HepG2 (cell line): ENCODE results near the gene SHISAL1. TPM values are rescaled to one million over a fixed set of nuclear protein-coding genes. Genes with fewer than 3 reads are reported as not detected.

Experiments used
- ATAC-seq: fragments of 200-7000 bp; cut with Tn5 transposase; 3 replicates; pipeline ENCODE4 v1.9.1; 2020; ENCODE audit warnings: mild to moderate bottlenecking, moderate library complexity
- BruUV-seq: library from RNA; stranded (reverse); fragments of 400-500 nt; replicated peaks from 2 replicates; lab custom pipeline; 2021; lab: Mats Ljungman, UMichigan
- CTCF ChIA-PET: fragments of 300-600 bp; formaldehyde crosslinking; extraction: SDS; loops from one replicate; lab custom pipeline; 2021; ENCODE audit warnings: low total read pairs, inconsistent platforms, low intra/inter-chr PET ratio; lab: Yijun Ruan, JAX
- POLR2A ChIA-PET: fragments of 350-600 bp; sonication (Branson Sonifier 250); formaldehyde crosslinking; loops from one replicate; lab custom pipeline; 2020; ENCODE audit warnings: antibody characterized with exemption, inconsistent platforms; lab: Yijun Ruan, JAX
- DNase-seq: peaks from one replicate; pipeline ENCODE4 v3.0.0-alpha.2; 2015; ENCODE audit warnings: low spot score
- FAIRE-seq: peaks from 3 replicates; lab custom pipeline; 2011; peaks lifted over from hg19 to GRCh38; lab: Jason Lieb, UNC
- H2AFZ ChIP-seq: one replicate; pipeline ENCODE4 v1.6.1; 2011; ENCODE audit warnings: low read length, inconsistent platforms
- H3K27ac ChIP-seq: fragments of 300-600 bp; 3 replicates; pipeline ENCODE4 v1.8.0; 2011; ENCODE audit warnings: mixed run types, mild to moderate bottlenecking, mixed read lengths, low read length, inconsistent platforms; ENCODE audit not compliant: insufficient read depth; ENCODE audit errors: extremely low read length
- H3K27me3 ChIP-seq, 2 experiments: fragments of 200-600 bp in 1 of 2; 2 replicates in 1 of 2; 3 replicates in 1 of 2; pipeline versions ENCODE4 v1.6.0 to v1.8.0; 2011; ENCODE audit warnings: low read length in 2 of 2, mild to moderate bottlenecking in 2 of 2, moderate library complexity in 2 of 2, inconsistent platforms in 1 of 2; ENCODE audit not compliant: insufficient read depth in 2 of 2, control insufficient read depth in 1 of 2
- H3K36me3 ChIP-seq, 2 experiments: fragments of 200-600 bp in 1 of 2; replicated peaks in 1 of 2; 2 replicates in 1 of 2; 3 replicates in 1 of 2; pipeline versions ENCODE4 v1.5.1 to v1.8.0; 2011; ENCODE audit warnings: low read length in 2 of 2, inconsistent platforms in 1 of 2; ENCODE audit not compliant: insufficient read depth in 2 of 2, control insufficient read depth in 1 of 2
- H3K4me1 ChIP-seq: 2 replicates; pipeline ENCODE4 v1.5.1; 2012; ENCODE audit warnings: low read length, inconsistent platforms; ENCODE audit not compliant: insufficient read depth
- H3K4me2 ChIP-seq: 2 replicates; pipeline ENCODE4 v1.6.0; 2011; ENCODE audit warnings: low read depth, low read length, inconsistent platforms
- H3K4me3 ChIP-seq, 3 experiments: fragments of 200-600 bp in 1 of 3; sonication (generic), shearing (Covaris generic) in 1 of 3; replicated peaks in 1 of 3; 2 replicates each; pipeline ENCODE4 v1.5.1; 2011 to 2016; ENCODE audit warnings: low read length in 3 of 3, inconsistent platforms in 2 of 3, low read depth in 2 of 3, mild to moderate bottlenecking in 2 of 3, control low read depth in 1 of 3, mixed read lengths in 1 of 3; ENCODE audit not compliant: insufficient read depth in 1 of 3
- H3K79me2 ChIP-seq: one replicate; pipeline ENCODE4 v1.6.1; 2011; ENCODE audit warnings: low read length, inconsistent platforms; ENCODE audit not compliant: insufficient read depth
- H3K9ac ChIP-seq: 2 replicates; pipeline ENCODE4 v1.6.0; 2011; ENCODE audit warnings: mild to moderate bottlenecking, low read depth, low read length, inconsistent platforms; ENCODE audit not compliant: insufficient read depth
- H3K9me3 ChIP-seq: 2 replicates; pipeline ENCODE4 v1.5.1; 2012; ENCODE audit warnings: mild to moderate bottlenecking, low read length
- H4K20me1 ChIP-seq: 2 replicates; pipeline ENCODE4 v1.6.0; 2011; ENCODE audit warnings: inconsistent platforms, mild to moderate bottlenecking, low read length, moderate library complexity; ENCODE audit not compliant: insufficient read depth
- AHR ChIP-seq: IDR thresholded peaks from 2 replicates; pipeline ENCODE4 v1.6.1; 2018; ENCODE audit warnings: missing genetic modification reagents, missing compliant biosample characterization
- ATF7 ChIP-seq, 2 experiments: fragments of 450-650 bp in 1 of 2; sonication (generic) in 1 of 2; formaldehyde crosslinking in 1 of 2; IDR thresholded peaks; 2 replicates each; pipeline versions ENCODE4 v1.4.0 to v1.6.1; 2016 to 2020; ENCODE audit warnings: antibody characterized with exemption in 1 of 2, mild to moderate bottlenecking in 1 of 2, missing genetic modification reagents in 1 of 2
- CAMTA2 ChIP-seq: sonication (generic); formaldehyde crosslinking; IDR thresholded peaks from 2 replicates; pipeline ENCODE4 v1.4.0; 2020; ENCODE audit warnings: mild to moderate bottlenecking, missing genetic modification reagents, borderline replicate concordance
- CCDC6 ChIP-seq: sonication (generic); formaldehyde crosslinking; IDR thresholded peaks from 2 replicates; pipeline ENCODE4 v1.8.1; 2022; ENCODE audit warnings: mild to moderate bottlenecking, missing genetic modification reagents, moderate library complexity
- CHD2 ChIP-seq: IDR thresholded peaks from 2 replicates; pipeline ENCODE4 v1.6.1; 2011; ENCODE audit warnings: low read depth, low read length, improper control_type of control experiment
- CREB1 ChIP-seq, 2 experiments: fragments of 450-650 bp in 1 of 2; IDR thresholded peaks; 2 replicates each; pipeline ENCODE4 v1.6.1; 2016 to 2017; ENCODE audit warnings: control low read depth in 1 of 2, mild to moderate bottlenecking in 1 of 2, missing compliant biosample characterization in 1 of 2, missing genetic modification characterization in 1 of 2
- MED13 ChIP-seq: sonication (generic); formaldehyde crosslinking; IDR thresholded peaks from 2 replicates; pipeline ENCODE4 v1.5.0; 2020; ENCODE audit warnings: missing genetic modification reagents
- MLLT10 ChIP-seq: sonication (generic); formaldehyde crosslinking; IDR thresholded peaks from 2 replicates; pipeline ENCODE4 v1.4.0; 2020; ENCODE audit warnings: missing genetic modification reagents
- MTA3 ChIP-seq: sonication (generic); formaldehyde crosslinking; IDR thresholded peaks from 2 replicates; pipeline ENCODE4 v1.4.0; 2020; ENCODE audit warnings: missing genetic modification reagents
- RNF219 ChIP-seq: sonication (generic); formaldehyde crosslinking; IDR thresholded peaks from 2 replicates; pipeline ENCODE4 v1.5.0; 2020; ENCODE audit warnings: mild to moderate bottlenecking, missing genetic modification reagents
- SALL2 ChIP-seq: sonication (generic); formaldehyde crosslinking; IDR thresholded peaks from 2 replicates; pipeline ENCODE4 v1.8.1; 2023; ENCODE audit warnings: mild to moderate bottlenecking, missing genetic modification reagents, inconsistent platforms
- STAT5B ChIP-seq: sonication (generic); formaldehyde crosslinking; IDR thresholded peaks from 2 replicates; pipeline ENCODE4 v1.4.0; 2020; ENCODE audit warnings: missing genetic modification reagents
- ZNF282 ChIP-seq: fragments of 450-650 bp; IDR thresholded peaks from 2 replicates; pipeline ENCODE4 v1.6.1; 2018; ENCODE audit not compliant: partially characterized antibody
- ZNF446 ChIP-seq: sonication (generic); formaldehyde crosslinking; IDR thresholded peaks from 2 replicates; pipeline ENCODE4 v1.5.0; 2020; ENCODE audit warnings: mild to moderate bottlenecking, missing genetic modification reagents
- ZNF75D ChIP-seq: sonication (generic); formaldehyde crosslinking; IDR thresholded peaks from 2 replicates; pipeline ENCODE4 v1.8.1; 2023; ENCODE audit warnings: missing genetic modification reagents, mild to moderate bottlenecking, borderline replicate concordance
- ZNF773 ChIP-seq: sonication (generic); formaldehyde crosslinking; IDR thresholded peaks from 2 replicates; pipeline ENCODE4 v1.4.0; 2020; ENCODE audit warnings: missing genetic modification reagents, borderline replicate concordance
- ZSCAN20 ChIP-seq: sonication (generic); formaldehyde crosslinking; IDR thresholded peaks from 2 replicates; pipeline ENCODE4 v1.4.0; 2020; ENCODE audit warnings: missing genetic modification reagents, mild to moderate bottlenecking, borderline replicate concordance
- WGBS: methylation state at CpG from one replicate; pipeline ENCODE4 v1.1.6; 2017; ENCODE audit warnings: low lambda C conversion rate; 5-methylcytosine and 5-hydroxymethylcytosine counted together
- in situ Hi-C: cut with HindIII; loops from 2 replicates; pipeline ENCODE4 v1.10.0; 2017; ENCODE audit warnings: low pct_unique_long_range_greater_than_20kb; ENCODE audit not compliant: extremely low pct_ligation_motif_present
- intact Hi-C: fragments of 100-400 bp; cut with micrococcal nuclease; formaldehyde crosslinking; loops from one replicate; pipeline ENCODE4 v1.10.0; 2022; ENCODE audit not compliant: unreplicated experiment
- polyA plus RNA-seq, 8 experiments: library from polyadenylated mRNA; depleted of rRNA in 3 of 8; stranded (reverse) in 7 of 8; unstranded in 1 of 8; fragments of >200 nt; fragmentation: Illumina TruSeq in 4 of 8; extraction: Trizol in 4 of 8; gene quantifications; 2 replicates each; pipeline versions ENCODE4 v1.2.1 to v1.2.3, GENCODE V29; 2011 to 2016; ENCODE audit warnings: low read depth in 4 of 8, missing spikeins in 1 of 8, mixed read lengths in 1 of 8; ENCODE audit not compliant: insufficient read depth in 1 of 8
- total RNA-seq, 5 experiments: library from RNA; depleted of rRNA; stranded (reverse); fragments of >200 nt; fragmentation: Illumina TruSeq; extraction: Trizol; gene quantifications; 2 replicates each; pipeline ENCODE4 v1.2.3, GENCODE V29; 2016; ENCODE audit warnings: low read depth in 1 of 5
- TF ChIP-seq, protein P1 (sequence below): sonication (generic); formaldehyde crosslinking; IDR thresholded peaks from 2 replicates; pipeline ENCODE4 v1.5.0; 2020; ENCODE audit warnings: mild to moderate bottlenecking, missing genetic modification reagents

SHISAL1 gene
- total and polyA plus RNA-seq, 2 of the 13 experiments (the other 11 are each of a cell fraction or from before 2014, with no cell fraction given): not detected

DNA sequence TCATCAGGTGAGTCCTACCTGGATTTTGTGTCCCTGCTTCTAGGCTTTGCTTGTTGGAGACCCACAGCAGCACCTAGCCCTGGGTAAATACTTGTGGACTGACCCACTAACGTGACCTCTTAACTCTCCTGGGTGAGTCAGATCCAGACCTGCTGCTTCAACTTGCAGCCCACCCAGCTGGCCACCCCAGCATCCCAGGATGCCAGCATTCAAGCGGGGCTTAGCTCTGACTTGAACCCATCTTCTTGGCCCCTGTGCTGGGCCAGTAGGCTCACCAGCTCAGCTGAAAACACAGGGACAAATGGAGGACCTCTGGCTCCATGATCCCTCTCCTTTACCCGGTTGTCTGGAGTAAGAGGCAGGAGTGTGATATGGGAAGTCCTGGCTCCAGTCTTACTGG lies 98.6 kb downstream of the SHISAL1 start (continued):
- TF ChIP-seq RNF219: no peak
- no peak for TF ChIP-seq MLLT10 (CRISPR knock-in tag)
- TF ChIP-seq ZNF446 (CRISPR knock-in tag): no peak
- no peak for TF ChIP-seq ZNF75D (CRISPR knock-in tag)
- TF ChIP-seq STAT5B (CRISPR knock-in tag): no peak
- no peak for TF ChIP-seq SALL2 (CRISPR knock-in tag)

DNA sequence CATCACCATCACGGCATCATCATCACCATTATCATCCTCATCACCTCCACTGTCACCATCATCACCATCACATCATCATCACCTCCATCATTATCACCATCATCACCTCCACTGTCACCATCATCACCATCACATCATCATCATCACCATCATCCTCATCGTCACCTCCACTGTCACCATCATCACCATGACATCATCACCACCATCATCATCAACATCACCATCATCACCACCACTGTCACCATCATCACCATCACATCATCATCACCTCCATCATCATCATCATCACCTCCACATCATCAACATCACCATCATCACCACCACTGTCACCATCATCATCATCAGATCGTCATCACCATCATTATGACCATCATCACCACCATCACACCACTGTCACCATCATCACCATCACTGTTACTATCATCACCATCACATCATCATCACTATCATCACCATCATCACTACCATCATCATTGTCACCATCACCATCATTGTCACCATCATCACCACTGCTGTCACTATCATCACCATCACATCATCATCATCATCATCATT lies 99.2 kb downstream of the SHISAL1 start:
- no peak for ATAC-seq
- in situ Hi-C loops: no loop called here
- H3K79me2 ChIP-seq: no peaks in the 10 kb centered on the region
- no peak for DNase-seq
- CTCF ChIA-PET: no interaction called here
- no peak overlapping the region for H3K27ac ChIP-seq
- POLR2A ChIA-PET: no interaction called here
- no peaks in the 10 kb centered on the region for H4K20me1 ChIP-seq
- intact Hi-C loops: no loop called here
- no TSS peak for BruUV-seq
- no peaks in the 10 kb centered on the region for H3K9me3 ChIP-seq
- no peak overlapping the region for H3K4me2 ChIP-seq
- no peak overlapping the region for H3K4me3 ChIP-seq
- no peak overlapping the region for H3K9ac ChIP-seq
- no peak for FAIRE-seq
- H3K27me3 ChIP-seq: no peaks in the 10 kb centered on the region; a peak in 1 of 5 replicates
- no peaks in the 10 kb centered on the region for H3K4me1 ChIP-seq
- H3K36me3 ChIP-seq: no peaks in the 10 kb centered on the region
- no peak overlapping the region for H2AFZ ChIP-seq
- WGBS: 1% methylated on average over 3 of the region's 3 CpGs
- TF ChIP-seq MED13 (no peak), MTA3 (CRISPR knock-in tag) (no peak), CREB1 (IDR thresholded peaks at IDR 0.05) (peak; percentile 99), CREB1 (CRISPR knock-in tag; IDR thresholded peaks at IDR 0.05) (no peak), ZSCAN20 (CRISPR knock-in tag) (no peak), CHD2 (no peak), SALL2 (CRISPR knock-in tag) (no peak), ZNF282 (peak; percentile 38), ZNF773 (no peak), CCDC6 (CRISPR knock-in tag) (no peak), AHR (no peak), ATF7 (IDR thresholded peaks at IDR 0.05) (peak; percentile 99), ATF7 (CRISPR knock-in tag; IDR thresholded peaks at IDR 0.05) (no peak), CAMTA2 (CRISPR knock-in tag) (no peak)
- TF ChIP-seq, protein P1, sequence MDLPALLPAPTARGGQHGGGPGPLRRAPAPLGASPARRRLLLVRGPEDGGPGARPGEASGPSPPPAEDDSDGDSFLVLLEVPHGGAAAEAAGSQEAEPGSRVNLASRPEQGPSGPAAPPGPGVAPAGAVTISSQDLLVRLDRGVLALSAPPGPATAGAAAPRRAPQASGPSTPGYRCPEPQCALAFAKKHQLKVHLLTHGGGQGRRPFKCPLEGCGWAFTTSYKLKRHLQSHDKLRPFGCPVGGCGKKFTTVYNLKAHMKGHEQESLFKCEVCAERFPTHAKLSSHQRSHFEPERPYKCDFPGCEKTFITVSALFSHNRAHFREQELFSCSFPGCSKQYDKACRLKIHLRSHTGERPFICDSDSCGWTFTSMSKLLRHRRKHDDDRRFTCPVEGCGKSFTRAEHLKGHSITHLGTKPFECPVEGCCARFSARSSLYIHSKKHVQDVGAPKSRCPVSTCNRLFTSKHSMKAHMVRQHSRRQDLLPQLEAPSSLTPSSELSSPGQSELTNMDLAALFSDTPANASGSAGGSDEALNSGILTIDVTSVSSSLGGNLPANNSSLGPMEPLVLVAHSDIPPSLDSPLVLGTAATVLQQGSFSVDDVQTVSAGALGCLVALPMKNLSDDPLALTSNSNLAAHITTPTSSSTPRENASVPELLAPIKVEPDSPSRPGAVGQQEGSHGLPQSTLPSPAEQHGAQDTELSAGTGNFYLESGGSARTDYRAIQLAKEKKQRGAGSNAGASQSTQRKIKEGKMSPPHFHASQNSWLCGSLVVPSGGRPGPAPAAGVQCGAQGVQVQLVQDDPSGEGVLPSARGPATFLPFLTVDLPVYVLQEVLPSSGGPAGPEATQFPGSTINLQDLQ (CRISPR knock-in tag): no peak
